Pons (tissue), 1 donor: Measurements from ENCODE around the gene GNA14.
"Not testable (repeated sequence)": the region's sequence is repeated elsewhere in the genome, so short reads cannot be mapped to it uniquely, and the experiment has no call there.

Experiments
- DNase-seq: peaks from one replicate; pipeline ENCODE4 v3.0.0-alpha.2; 2016; ENCODE audit warnings: low spot score

GNA14 gene

DNA sequence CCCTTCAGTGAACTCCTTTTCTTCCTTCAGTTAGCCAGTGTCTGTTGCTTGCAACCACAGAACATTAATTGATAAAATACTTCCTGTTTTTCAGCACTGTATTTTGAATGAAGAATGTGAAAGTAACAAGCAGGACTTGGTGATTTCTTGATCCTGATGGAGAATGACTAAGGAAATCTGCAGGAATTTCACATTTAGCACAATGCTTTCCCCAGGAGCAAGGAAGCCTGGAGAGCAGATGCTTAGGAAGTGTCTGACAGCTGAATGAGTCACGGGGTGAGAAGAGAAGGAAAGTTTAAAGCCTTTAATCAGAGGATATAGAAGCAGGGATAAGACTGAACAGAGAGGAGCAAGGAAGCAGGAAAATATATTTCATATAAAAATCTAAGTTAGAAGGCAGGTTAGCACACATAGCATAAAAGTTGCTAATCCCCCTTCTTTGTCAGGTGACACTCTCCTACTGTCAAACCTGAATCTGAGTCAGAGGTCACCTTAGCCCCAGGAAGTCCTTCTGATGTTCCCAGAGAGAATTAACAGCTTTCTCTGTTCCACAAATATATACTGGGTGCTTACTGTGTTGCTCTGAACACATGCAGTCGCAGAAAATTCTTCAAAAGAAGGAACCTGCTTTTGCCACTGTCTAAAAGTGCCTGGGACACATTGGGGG is 59.7 kb downstream of the GNA14 start:
- peak; percentile 17 for DNase-seq

DNA sequence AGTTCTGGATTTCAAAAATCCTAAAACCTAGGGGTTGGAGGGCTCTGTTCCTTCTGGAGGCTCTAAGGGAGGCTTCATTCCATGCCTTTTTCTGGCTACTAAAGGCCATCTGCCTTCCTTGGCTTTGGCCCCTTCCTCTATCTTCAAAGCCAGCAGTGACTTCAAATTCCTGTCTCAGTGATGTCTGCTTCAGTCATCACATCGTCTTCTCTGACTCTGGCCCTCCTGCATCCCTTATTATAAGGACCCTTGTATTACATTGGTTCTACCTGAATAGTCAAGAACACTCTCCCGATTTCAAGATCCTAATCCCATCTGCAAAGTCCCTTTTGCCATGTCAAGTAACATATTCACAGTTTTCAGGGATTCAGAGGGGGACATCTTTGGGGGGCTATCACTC is 60.3 kb downstream of the GNA14 start:
- no peak for DNase-seq

DNA sequence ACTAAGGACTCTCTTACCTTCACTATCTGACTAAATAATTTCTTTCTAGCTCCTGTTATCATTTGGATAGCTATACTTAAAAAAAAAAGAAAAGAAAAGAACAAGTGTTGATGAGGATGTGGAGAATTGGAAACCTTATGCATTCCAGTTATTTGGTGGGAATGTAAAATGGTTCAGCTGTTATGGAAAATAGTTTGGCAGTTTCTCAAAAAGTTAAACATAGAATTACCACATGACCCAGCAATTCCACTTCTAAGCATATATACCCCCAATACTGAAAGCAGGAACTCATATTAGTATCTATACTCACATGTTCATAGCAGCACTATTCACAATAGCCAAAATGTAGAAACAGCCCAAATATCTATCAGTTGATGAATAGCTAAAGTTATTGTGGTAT is 61.1 kb downstream of the GNA14 start:
- DNase-seq, result no peak

DNA sequence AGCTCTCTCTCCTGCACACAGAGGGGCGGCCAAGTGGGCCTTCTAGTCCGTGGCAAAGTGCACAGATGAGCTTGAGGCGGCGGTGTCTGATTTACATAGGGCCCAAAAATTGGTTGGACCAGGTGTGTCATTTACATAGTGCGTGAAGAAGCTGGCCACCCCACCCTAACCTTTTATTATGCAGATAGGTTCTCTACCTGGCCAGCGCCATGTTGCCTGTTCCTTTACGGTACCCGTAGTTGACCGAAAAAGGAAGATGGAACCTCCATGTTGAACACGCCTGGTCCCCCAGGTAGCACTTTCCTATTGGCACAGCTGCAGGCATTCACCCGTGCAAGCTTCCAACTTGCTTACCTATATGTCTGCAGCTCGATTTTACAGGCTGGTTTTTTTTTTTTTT is 61.5 kb downstream of the GNA14 start:
- DNase-seq, result no peak

DNA sequence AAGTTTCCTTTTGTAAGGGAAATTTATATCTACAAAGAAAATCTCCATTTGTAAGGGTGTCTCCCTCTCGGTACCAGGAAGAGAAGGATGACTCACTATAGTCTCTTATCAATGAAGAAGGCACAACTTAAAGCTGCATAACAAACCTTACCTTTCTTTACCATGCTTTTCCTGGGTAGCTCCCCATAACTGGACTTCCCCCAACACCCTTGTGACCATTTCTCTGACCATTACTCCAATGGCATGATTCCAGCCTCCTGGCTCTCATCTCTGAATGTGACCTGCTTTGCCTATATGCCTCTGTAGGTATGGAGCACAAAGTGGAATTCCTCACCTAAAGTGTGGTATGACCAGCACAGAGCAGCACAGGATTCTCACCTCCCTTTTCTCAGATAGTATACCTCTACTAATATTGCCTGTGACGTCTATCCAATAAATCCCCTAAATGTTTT is 62.8 kb downstream of the GNA14 start:
- no peak for DNase-seq

DNA sequence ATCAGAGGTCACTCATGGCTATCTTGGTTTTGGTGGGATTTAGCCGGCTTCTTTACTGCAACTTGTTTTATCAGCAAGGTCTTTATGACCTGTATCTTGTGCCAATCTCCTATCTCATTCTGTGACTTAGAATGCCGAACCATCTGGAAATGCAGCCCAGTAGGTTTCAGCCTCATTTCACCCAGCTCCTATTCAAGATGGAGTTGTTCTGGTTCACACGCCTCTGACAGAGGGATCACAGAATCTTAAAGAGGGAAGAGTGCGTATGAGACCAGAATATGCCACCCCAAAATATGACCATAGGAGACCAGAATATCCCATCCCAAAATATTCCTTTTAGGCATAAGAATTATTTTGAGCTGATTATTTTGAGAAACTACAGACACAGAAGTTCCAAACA is 63.2 kb downstream of the GNA14 start:
- DNase-seq, result not testable (repeated sequence)

DNA sequence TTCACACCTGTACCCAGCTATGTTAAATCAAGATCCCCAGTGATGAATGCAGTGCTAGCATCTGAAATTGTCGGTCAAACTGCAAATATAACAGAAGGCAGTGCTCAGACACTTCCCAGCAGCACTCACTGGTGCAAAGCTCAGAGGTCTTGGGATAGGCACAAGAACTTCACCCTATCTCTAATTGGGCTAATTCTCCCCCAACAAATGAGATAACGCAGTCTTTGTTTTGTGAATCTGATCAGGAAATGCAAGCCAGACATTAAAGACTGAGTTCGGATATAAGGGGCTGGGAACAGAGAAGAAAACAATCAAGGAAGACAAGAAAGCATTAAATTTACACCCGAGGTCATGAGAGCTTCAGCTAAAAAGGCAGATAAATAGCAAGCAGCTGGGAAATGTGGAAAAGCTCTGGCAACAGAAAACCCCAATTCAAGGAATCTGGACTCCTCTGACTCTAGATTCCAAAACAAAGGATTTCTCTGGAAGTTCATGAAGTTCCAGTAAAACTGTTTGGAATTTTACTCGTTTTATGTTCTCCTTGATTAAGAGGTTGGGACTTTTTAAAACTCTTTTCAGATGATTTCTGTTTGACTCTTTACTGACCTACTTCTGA is 65.1 kb downstream of the GNA14 start:
- DNase-seq, result no peak

DNA sequence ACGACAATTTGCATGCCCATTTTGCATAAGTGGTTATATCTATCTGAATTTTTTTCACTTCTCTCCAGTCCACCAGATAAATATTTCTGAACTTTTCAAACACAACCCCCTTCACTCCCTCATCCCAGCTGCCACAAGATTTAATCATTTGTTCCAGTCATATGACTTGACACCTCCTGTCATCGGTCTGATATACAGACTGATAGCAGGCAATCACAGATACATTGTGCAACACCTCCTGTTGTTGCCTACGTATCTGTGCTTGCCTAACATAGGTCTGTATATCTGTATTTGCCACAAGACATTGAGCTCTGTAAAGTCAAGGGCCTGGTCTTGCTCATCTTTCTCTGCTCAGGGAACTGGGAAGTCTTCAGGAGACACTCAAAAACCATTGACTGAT is 65.6 kb downstream of the GNA14 start:
- DNase-seq, result no peak

DNA sequence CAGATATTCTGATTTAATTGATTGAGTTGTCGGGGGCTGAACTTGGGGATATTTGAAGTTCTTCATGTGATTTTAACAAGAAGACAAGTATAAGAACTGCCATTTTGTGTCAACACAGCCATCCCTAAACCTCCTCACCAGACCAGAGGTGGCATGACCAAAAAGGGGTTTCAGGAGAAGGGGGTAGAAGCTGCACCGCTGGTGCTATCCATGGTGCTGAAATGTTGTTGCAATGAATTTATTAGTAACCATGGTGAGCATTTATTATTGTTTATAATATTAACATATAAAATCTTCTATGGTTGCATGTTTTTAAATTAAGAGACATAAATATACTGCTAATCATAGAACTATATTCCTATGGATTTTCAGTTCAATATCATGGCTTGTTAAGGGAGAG is 72.3 kb downstream of the GNA14 start:
- DNase-seq, result no peak

DNA sequence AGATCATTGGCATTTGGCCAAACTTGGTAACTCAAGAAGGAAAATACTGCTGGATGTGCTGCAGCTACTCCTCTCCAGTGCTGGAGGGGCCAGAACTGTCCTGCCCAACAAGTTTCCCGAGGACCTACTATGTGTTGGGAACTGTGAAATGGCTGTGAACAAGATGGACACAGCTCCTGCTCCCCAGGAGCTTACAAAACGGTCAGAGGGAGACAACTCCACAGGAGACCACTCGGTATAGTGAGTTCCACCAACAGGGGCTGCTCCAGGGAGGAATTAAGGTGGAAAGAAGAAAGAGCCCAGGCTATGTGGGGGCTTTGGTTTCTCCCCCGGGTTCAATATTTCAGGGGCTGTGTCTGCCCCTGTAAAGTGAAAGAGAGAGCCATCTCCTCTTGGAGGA is 78.8 kb downstream of the GNA14 start:
- no peak for DNase-seq

DNA sequence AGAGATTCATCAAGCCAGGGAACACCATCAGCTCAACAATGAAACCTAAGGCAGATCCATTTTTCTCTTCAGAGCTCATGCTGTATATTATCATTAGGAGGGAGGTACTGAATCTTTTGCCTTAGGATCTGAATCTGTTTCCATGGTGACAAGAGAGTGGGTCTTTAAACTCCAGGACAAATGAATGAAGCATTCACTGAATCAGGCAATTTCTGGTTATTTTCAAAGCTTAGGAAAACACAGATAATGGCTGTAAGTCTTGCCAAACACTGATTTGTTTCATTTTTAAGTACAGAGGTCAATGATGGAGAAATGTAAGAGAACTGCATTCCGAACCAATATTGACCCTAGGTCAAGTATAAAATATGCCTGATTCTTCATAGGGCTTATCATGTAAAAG is 84.9 kb downstream of the GNA14 start:
- no peak for DNase-seq

DNA sequence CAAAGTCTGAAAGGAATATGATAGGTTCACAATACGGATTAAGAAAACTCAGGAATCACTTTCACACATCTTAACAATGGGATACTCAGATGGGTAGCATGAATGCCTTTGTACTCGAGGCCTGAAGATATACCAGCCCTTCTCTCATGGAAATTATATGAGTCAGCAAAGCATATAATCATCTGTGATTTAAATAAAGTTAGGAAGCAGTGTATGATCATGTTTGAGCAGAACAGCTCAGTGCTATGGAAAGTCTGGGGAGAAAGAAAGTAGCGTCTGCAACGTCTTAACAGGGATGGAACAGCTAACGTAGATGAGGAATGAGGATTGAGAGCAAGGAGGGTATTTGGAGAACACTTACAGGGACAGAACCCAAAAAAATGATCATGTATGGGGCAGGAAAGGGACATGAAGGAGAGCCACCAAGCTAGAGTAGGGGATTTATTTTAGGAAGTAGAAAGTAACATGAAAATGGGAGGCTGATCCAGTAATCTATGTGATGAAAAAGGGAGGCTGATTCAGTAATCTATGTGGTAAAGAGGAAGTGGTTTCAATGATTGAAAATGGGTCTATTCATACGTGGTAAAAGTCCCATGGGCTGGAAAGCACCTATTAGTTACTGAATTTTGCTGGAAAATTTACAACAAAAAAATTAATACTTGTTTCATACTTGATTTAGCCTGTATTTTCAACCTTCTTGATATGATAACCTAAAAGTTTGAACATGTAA is 85.9 kb downstream of the GNA14 start:
- DNase-seq, result no peak

DNA sequence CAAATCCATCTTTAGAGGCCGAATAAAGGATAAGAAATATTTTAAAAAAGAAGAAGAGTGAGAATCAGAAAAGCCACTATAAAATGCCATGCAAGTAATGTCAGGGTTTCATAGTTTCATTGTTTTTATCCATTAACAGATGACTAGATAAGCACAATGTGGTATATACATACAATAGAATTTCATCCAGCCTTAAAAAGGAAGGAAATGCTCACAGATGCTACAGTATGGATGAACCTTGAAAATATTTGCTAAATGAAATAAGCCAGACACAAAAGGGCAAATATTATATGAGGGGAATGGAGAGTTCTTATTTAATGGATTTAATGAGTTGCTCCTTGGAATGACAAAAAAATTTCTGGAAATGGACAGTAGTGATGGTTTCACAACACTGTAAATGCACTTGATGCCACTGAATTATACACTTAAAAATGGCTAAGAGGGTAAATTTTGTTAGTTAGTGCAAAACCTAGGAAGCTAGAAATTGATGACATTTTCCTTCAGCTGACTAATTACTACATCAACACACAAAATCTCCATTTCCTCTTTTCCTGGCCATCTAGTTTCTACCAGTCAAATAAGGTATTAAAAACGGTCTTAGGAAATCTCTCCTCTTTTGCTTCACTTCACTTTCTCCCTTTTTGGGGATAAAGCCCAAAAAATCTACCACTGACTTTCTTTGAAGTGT is 86.6 kb downstream of the GNA14 start:
- DNase-seq, result no peak

DNA sequence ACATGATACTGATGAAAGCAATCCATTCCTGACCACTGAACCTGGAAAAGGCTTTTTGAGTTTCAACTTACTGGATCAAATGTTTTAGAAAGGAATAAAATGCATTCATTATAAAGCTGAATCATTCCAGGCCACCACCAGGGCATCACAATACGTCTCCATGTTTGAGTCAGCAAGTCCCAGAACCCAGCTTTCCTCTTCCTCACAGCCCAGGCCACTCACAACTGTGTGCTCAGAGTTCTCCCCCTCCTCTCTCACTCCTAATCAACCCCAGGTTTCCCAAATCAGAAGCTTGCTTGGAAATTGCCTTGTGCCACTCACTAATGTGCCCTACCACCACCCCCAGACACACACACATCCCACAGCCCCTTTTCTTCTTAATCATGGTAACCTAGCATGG is 91.7 kb downstream of the GNA14 start:
- DNase-seq, result no peak

DNA sequence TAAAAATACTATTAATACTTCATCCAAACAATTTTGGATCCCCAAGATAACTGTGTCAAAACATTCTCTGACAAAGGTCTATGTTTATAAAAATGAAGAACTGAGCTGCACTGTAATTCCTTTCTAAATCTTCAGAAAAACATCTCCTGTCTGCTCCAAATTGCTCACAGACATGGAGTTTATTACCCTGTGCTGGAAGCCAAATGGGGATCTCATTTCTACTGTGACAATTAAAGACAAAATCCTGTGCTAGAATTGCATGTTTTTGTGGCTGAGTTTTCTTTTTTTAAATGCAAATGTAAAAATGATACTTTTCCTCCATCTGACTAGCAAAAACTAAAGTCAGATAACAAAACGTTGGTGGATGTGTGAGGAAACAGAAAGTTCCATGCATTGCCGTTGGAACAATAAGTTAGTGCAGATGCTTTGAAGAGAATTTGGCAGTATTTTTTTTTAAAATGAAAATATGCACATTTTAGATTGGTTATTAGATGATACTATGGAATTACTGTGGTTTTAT is 93.5 kb downstream of the GNA14 start:
- no peak for DNase-seq

DNA sequence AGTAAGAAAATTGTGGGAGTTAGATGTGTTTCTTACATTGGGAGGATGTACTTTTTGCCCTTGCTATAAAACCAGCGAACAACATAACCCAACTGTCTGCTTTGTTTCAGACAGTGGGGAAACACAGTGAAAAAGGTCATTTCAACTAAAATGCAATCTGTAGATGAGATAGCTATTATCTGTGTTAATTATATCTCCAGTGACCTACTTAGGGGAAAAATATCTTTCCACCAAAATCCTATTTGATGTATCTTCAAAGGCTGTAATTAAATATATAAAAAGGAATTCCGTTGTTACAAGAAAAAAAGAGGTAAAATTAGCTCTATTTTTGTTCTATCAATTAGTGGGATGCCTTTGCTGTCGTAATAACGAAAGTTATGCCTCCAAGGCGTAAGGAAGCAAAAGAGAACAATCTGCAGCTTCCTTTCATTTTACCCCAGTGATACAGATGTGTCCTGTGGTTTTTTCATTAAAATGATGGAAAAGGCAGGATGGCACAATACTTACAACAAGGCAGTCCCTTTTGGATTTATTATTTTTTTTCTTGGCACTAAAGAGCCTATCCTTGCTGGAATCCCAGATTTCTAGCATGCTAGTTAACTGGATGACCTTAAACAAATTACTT is 100.9 kb downstream of the GNA14 start:
- no peak for DNase-seq

DNA sequence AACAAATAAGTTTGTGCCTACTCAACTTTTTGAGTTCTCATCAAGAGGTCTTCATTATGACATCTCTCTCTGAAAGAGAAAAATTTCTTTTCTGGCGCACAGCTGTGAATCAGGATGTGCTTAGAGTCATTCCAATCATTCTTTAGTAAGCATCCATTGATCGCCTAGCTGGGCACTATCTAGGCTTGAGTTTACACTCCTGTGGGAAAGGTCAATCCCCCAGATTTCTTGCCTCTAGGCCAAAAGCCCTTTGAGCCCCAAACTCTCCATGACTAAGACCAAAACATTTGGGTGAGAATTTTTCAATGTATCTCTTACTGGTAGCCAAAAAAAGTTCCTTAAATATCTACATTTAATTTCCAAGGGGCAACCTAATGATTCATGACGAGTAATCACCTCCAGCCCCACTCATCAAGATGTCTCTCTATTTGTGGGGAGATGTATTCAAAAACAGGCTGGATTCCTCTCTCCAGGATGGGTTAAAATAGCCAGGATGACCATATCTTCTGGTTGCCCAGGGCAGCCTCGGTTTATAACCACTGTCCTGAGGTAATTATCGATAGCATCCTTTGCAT is 101.7 kb downstream of the GNA14 start:
- DNase-seq, result no peak

DNA sequence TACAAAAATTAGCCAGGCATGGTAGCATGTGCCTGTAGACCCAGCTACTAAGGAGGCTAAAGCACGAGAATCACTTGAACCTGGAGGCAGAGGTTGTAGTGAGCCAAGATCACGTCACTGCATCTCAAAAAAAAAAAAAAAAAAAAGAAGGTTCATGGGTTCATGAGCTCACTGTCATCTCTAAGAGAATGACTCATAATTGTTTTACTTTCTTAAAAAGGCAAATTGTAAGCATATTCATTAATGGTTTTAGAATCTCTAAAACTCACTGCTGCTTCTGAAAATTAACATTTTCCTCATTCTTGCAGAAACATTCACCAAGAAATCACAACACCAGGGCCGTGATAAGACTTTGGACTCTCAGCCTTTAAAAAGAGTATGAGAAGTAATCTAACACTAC is 103.6 kb downstream of the GNA14 start:
- DNase-seq, result no peak

DNA sequence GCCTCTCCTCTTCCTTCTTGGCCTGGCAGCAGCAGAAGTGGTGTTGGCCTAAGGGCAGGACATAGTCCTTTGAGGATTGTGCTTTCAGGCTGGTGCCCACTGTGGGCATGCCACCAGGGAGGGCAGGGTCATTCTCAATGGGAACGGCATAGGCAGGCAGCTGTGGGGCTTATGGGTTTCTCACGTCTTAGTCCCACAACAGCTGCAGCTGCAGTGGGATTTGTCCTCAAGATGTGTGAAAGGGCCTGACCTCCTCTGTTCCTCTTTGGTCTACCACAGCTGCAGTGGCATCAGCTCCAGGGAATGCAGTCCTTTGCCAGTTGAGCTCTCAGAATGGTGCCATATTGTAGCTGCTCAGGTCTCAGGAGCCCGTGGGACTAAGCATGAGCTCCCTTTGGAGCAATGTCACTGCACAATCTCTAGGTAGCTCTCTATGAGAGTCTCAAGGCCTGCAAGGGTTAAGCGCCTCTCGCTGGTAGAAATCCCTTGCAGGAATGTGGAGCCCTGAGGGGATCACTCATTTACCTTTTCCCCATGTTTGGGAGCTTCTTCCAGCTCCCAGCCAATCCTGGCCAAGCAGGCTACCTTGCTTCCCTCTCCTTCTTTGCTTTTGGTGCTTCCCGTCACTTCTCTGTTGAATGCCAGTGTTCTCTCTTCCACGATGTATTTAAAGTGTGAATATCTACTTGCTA is 104.8 kb downstream of the GNA14 start:
- DNase-seq, result no peak

DNA sequence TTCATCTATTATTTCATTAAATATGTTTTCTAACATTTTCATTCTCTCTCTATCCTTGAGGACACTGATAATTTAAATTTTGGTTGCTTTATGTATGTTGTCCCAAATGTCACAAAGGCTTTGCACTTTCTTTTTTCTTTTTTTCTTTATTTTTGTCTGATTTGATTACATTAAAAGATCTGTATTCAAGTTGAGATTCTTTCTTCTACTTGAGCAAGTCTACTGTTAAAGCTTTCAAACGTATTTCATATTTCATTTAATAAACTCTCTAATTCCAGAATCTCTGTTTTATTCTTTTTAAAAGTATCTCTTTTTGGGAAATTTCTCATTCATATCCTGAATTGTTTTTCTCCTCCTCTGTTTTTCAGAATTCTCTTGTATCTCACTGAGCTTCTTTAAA is 106.5 kb downstream of the GNA14 start:
- no peak for DNase-seq

DNA sequence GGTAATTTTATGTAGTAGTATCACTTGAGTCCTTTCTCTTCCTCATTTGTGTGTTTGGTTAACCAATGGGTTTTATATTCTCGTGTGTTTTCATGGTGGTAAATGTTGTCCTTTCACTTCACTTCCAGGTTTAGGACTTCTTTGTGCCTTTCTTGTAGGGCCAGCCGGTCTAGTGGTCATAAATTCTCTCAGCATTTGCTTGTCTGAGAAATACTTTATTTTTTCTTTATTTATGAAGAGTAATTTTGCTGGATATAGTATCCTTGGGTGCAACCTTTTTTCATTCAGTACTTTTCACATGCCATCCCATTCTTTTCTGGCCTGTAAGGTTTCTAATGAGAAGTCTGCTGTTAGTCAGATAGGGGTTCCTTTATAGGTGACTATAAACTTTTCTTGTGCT is 107.1 kb downstream of the GNA14 start:
- no peak for DNase-seq
